Large intestine (tissue), 12 donors: ENCODE results near the gene ECE1. TPM values are rescaled to one million over a fixed set of nuclear protein-coding genes. Genes with fewer than 3 reads are reported as not detected.
A peak's percentile ranks its signal among the peaks of the same experiment; 100 is the strongest.

Experiments used
- DNase-seq, 2 donors: peaks; one replicate each; pipeline versions ENCODE4 v3.0.0 to v3.0.0-alpha.2; 2013
- H3K27ac ChIP-seq: one replicate; pipeline ENCODE4 v1.5.1; 2013; ENCODE audit warnings: low read length
- H3K27me3 ChIP-seq: 2 replicates; pipeline ENCODE4 v1.6.1; 2013; ENCODE audit warnings: low read length; ENCODE audit not compliant: control insufficient read depth, insufficient read depth
- H3K36me3 ChIP-seq: 2 replicates; pipeline ENCODE4 v1.6.1; 2013; ENCODE audit warnings: low read length; ENCODE audit not compliant: control insufficient read depth, insufficient read depth
- H3K4me1 ChIP-seq: one replicate; pipeline ENCODE4 v1.6.1; 2013; ENCODE audit warnings: low read length; ENCODE audit not compliant: control insufficient read depth, insufficient read depth
- H3K4me3 ChIP-seq: one replicate; pipeline ENCODE4 v1.5.1; 2013; ENCODE audit warnings: low read length
- H3K9me3 ChIP-seq: one replicate; pipeline ENCODE4 v1.6.1; 2013; ENCODE audit warnings: mild to moderate bottlenecking, low read depth, low read length, moderate library complexity; ENCODE audit not compliant: control insufficient read depth
- WGBS: methylation state at CpG from one replicate; pipeline ENCODE4 v1.1.5; 2013; ENCODE audit warnings: low lambda C conversion rate; ENCODE audit not compliant: insufficient coverage; 5-methylcytosine and 5-hydroxymethylcytosine counted together
- long read RNA-seq, 11 donors: transcript quantifications; one replicate each; lab custom pipeline, GENCODE V29; 2026
- polyA plus RNA-seq: library from polyadenylated mRNA; unstranded; fragments of 120-200 nt; gene quantifications from one replicate; pipeline ENCODE4 v1.2.1, GENCODE V29; 2013

The ECE1 gene
- polyA plus RNA-seq: 56.5 TPM
- long read RNA-seq, donor 1, full-length matches to known transcripts: 10 of 10 reads
- long read RNA-seq, donor 1, partial matches to known transcripts: 0 of 10 reads
- long read RNA-seq, donor 1, other reads (novel, unspliced or antisense): 0 of 10 reads
- long read RNA-seq, donor 2, full-length matches to known transcripts: 9 of 19 reads
- long read RNA-seq, donor 2, partial matches to known transcripts: 10 of 19 reads
- long read RNA-seq, donor 2, other reads (novel, unspliced or antisense): 0 of 19 reads
- long read RNA-seq, donor 3: 0 reads
- long read RNA-seq, donor 4: 0 reads
- long read RNA-seq, donor 5, full-length matches to known transcripts: 6 of 6 reads
- long read RNA-seq, donor 5, partial matches to known transcripts: 0 of 6 reads
- long read RNA-seq, donor 5, other reads (novel, unspliced or antisense): 0 of 6 reads
- long read RNA-seq, donor 6, full-length matches to known transcripts: 15 of 33 reads
- long read RNA-seq, donor 6, partial matches to known transcripts: 18 of 33 reads
- long read RNA-seq, donor 6, other reads (novel, unspliced or antisense): 0 of 33 reads
- long read RNA-seq, donor 7, full-length matches to known transcripts: 5 of 12 reads
- long read RNA-seq, donor 7, partial matches to known transcripts: 7 of 12 reads
- long read RNA-seq, donor 7, other reads (novel, unspliced or antisense): 0 of 12 reads
- long read RNA-seq, donor 8, full-length matches to known transcripts: 15 of 43 reads
- long read RNA-seq, donor 8, partial matches to known transcripts: 28 of 43 reads
- long read RNA-seq, donor 8, other reads (novel, unspliced or antisense): 0 of 43 reads
- long read RNA-seq, donor 9, full-length matches to known transcripts: 11 of 17 reads
- long read RNA-seq, donor 9, partial matches to known transcripts: 6 of 17 reads
- long read RNA-seq, donor 9, other reads (novel, unspliced or antisense): 0 of 17 reads
- long read RNA-seq, donor 10, full-length matches to known transcripts: 16 of 39 reads
- long read RNA-seq, donor 10, partial matches to known transcripts: 23 of 39 reads
- long read RNA-seq, donor 10, other reads (novel, unspliced or antisense): 0 of 39 reads
- long read RNA-seq, donor 11, full-length matches to known transcripts: 6 of 21 reads
- long read RNA-seq, donor 11, partial matches to known transcripts: 15 of 21 reads
- long read RNA-seq, donor 11, other reads (novel, unspliced or antisense): 0 of 21 reads

- Histone ChIP-seq H3K9me3 (no peaks in the 10 kb centered on the region), H3K36me3 (peaks cover 2% of the 10 kb centered on the region), H3K4me3 (peak within 1 kb of the TSS; percentile 45), H3K27ac (no peak within 1 kb of the TSS), H3K4me1 (peaks cover 32% of the 10 kb centered on the region), H3K27me3 (no peaks in the 10 kb centered on the region)
- no CpG with 5 or more reads among the region's 90 CpGs for WGBS
- peak in 1 of 2 donors; percentile 47 for DNase-seq
These were observed at the start of gene ECE1 for GRCh38 chr1:21289700-21290545. TSS of gene ECE1 (minus strand) at chr1:21290463. CDS start at chr1:21290414, 49 bp downstream.

GRCh38 chr1:21339356-21340229, 49.3 kb upstream of the ECE1 start:
- no CpG with 5 or more reads among the region's 9 CpGs for WGBS
- no peak for DNase-seq
- H3K36me3 ChIP-seq: peaks cover 4% of the 10 kb centered on the region
- H3K9me3 ChIP-seq: no peaks in the 10 kb centered on the region
- no peaks in the 10 kb centered on the region for H3K27me3 ChIP-seq
- peak overlapping the region; percentile 79 for H3K27ac ChIP-seq
- peaks cover 91% of the 10 kb centered on the region for H3K4me1 ChIP-seq
- H3K4me3 ChIP-seq: no peak overlapping the region

- peak overlapping the region; percentile 79 for H3K27ac ChIP-seq
- H3K4me1 ChIP-seq: peaks cover 91% of the 10 kb centered on the region
- H3K9me3 ChIP-seq: no peaks in the 10 kb centered on the region
- DNase-seq: peak; percentile 76 to 81
- peaks cover 4% of the 10 kb centered on the region for H3K36me3 ChIP-seq
- WGBS: no CpG with 5 or more reads among the region's 10 CpGs
- no peaks in the 10 kb centered on the region for H3K27me3 ChIP-seq
- H3K4me3 ChIP-seq: no peak overlapping the region
These were observed 48.5 kb upstream of the ECE1 start for GRCh38 chr1:21338573-21339355.

GRCh38 chr1:21337928-21338572, 47.8 kb upstream of the ECE1 start:
- H3K27me3 ChIP-seq: no peaks in the 10 kb centered on the region
- WGBS: no CpG with 5 or more reads among the region's 7 CpGs
- peaks cover 4% of the 10 kb centered on the region for H3K36me3 ChIP-seq
- no peak overlapping the region for H3K4me3 ChIP-seq
- H3K4me1 ChIP-seq: peaks cover 84% of the 10 kb centered on the region
- H3K9me3 ChIP-seq: no peaks in the 10 kb centered on the region
- peak; percentile 76 to 85 for DNase-seq
- peak overlapping the region; percentile 79 for H3K27ac ChIP-seq

GRCh38 chr1:21337454-21337927, 47.2 kb upstream of the ECE1 start:
- H3K36me3 ChIP-seq: peaks cover 4% of the 10 kb centered on the region
- WGBS: 60% methylated on average over 2 of the region's 8 CpGs
- no peak overlapping the region for H3K4me3 ChIP-seq
- no peak for DNase-seq
- H3K27ac ChIP-seq: peak overlapping the region; percentile 79
- H3K4me1 ChIP-seq: peaks cover 82% of the 10 kb centered on the region
- no peaks in the 10 kb centered on the region for H3K9me3 ChIP-seq
- H3K27me3 ChIP-seq: no peaks in the 10 kb centered on the region

GRCh38 chr1:21337010-21337437, 46.8 kb upstream of the ECE1 start:
- Histone ChIP-seq H3K4me1 (peaks cover 81% of the 10 kb centered on the region), H3K4me3 (no peak overlapping the region), H3K9me3 (no peaks in the 10 kb centered on the region), H3K27me3 (no peaks in the 10 kb centered on the region), H3K36me3 (peaks cover 4% of the 10 kb centered on the region), H3K27ac (peak overlapping the region; percentile 79)
- DNase-seq: peak in 1 of 2 donors; percentile 28
- WGBS: no CpG with 5 or more reads among the region's 8 CpGs

- peak in 1 of 2 donors; percentile 3 for DNase-seq
- Histone ChIP-seq H3K36me3 (peaks cover 4% of the 10 kb centered on the region), H3K4me3 (no peak overlapping the region), H3K27me3 (no peaks in the 10 kb centered on the region), H3K4me1 (peaks cover 78% of the 10 kb centered on the region), H3K9me3 (no peaks in the 10 kb centered on the region), H3K27ac (no peak overlapping the region)
- no CpG with 5 or more reads among the region's 3 CpGs for WGBS
These were observed 45.5 kb upstream of the ECE1 start for GRCh38 chr1:21335750-21336224.

GRCh38 chr1:21335088-21335691, 44.9 kb upstream of the ECE1 start:
- Histone ChIP-seq H3K36me3 (peaks cover 3% of the 10 kb centered on the region), H3K27me3 (no peaks in the 10 kb centered on the region), H3K27ac (no peak overlapping the region), H3K9me3 (no peaks in the 10 kb centered on the region), H3K4me3 (no peak overlapping the region), H3K4me1 (peaks cover 78% of the 10 kb centered on the region)
- WGBS: no CpG with 5 or more reads among the region's 19 CpGs
- DNase-seq: peak in 1 of 2 donors; percentile 1
